BLaER1 treated with 17β-estradiol and CSF1 and Interleukin-3, amounts not matched to agents 10 nM and 100 nM (cell line): Measurements from ENCODE around the gene GABRB2.

Experiments used
- H3K27ac ChIP-seq, 11 experiments: shearing (Covaris generic); formaldehyde crosslinking; 2 replicates each; pipeline ENCODE4 v1.8.1; 2022
- H3K27me3 ChIP-seq, 11 experiments: shearing (Covaris generic); formaldehyde crosslinking; 2 replicates each; pipeline ENCODE4 v1.8.1; 2022
- H3K36me3 ChIP-seq, 11 experiments: shearing (Covaris generic); formaldehyde crosslinking; 2 replicates each; pipeline ENCODE4 v1.8.1; 2022
- H3K4me1 ChIP-seq, 10 experiments: shearing (Covaris generic); formaldehyde crosslinking; 2 replicates each; pipeline ENCODE4 v1.8.1; 2022
- H3K4me2 ChIP-seq, 11 experiments: shearing (Covaris generic); formaldehyde crosslinking; 2 replicates each; pipeline ENCODE4 v1.8.1; 2022
- H3K4me3 ChIP-seq, 10 experiments: shearing (Covaris generic); formaldehyde crosslinking; 2 replicates each; pipeline ENCODE4 v1.8.1; 2022
- H3K9ac ChIP-seq, 11 experiments: shearing (Covaris generic); formaldehyde crosslinking; 2 replicates each; pipeline ENCODE4 v1.8.1; 2022
- H3K9me3 ChIP-seq, 11 experiments: shearing (Covaris generic); formaldehyde crosslinking; replicated peaks in 1 of 11; 2 replicates each; pipeline ENCODE4 v1.8.1; 2022
- H4K20me1 ChIP-seq, 11 experiments: shearing (Covaris generic); formaldehyde crosslinking; 2 replicates each; pipeline ENCODE4 v1.8.1; 2022
- Cebpa-rat ChIP-seq, 11 experiments: shearing (Covaris generic); IDR thresholded peaks; 2 replicates each; pipeline ENCODE4 v1.8.1; 2022

GABRB2 gene

DNA sequence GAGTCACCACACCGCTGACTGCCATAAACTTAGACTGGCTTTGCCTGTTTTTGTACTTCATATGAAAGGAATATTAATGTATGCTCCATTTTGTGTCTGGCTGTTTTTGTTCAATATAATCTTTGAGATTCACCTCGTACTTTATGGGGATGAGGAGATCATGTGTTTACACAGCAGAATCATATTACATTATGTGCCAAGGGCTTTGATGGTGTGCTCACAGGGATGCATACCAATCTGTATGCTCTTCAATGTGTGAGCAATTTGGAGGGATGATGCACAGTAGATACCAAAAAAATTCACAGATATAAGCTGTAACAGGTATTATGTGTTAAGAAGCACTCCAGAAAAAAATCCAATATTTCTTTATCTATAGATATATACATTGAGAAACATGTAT lies 113.7 kb downstream of the GABRB2 start:
- TF ChIP-seq Cebpa-rat (IDR thresholded peaks at IDR 0.05): no peak
- Histone ChIP-seq H3K4me2 (no peak overlapping the region), H3K36me3 (no peaks in the 10 kb centered on the region), H3K4me1 (no peaks in the 10 kb centered on the region), H4K20me1 (no peaks in the 10 kb centered on the region), H3K27ac (no peak overlapping the region), H3K4me3 (no peak overlapping the region), H3K9me3 (no peaks in the 10 kb centered on the region), H3K9ac (no peak overlapping the region), H3K27me3 (no peaks in the 10 kb centered on the region)

DNA sequence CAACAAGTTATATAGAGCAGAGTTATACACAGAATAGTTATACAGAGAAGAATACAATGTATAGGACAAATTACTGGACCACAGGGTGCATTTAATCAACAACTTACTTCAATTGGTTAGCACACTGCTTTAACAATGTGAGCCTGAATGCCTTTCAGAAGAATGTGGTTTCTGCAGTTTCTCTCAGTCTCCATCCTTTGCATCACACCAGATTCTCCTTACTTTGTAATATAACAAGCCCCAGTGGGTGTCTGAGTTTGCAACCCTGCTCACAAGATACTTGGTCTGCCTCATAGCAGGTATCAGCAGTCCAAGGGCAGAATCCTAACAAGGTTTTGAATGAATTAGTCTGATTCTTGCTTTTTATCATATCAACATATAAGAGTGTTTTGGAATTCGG lies 114.6 kb downstream of the GABRB2 start:
- H3K27me3 ChIP-seq: no peaks in the 10 kb centered on the region
- no peak overlapping the region for H3K9ac ChIP-seq
- no peak overlapping the region for H3K4me3 ChIP-seq
- no peaks in the 10 kb centered on the region for H3K4me1 ChIP-seq
- no peaks in the 10 kb centered on the region for H3K36me3 ChIP-seq
- no peak for TF ChIP-seq Cebpa-rat (IDR thresholded peaks at IDR 0.05)
- no peak overlapping the region for H3K4me2 ChIP-seq
- no peaks in the 10 kb centered on the region for H3K9me3 ChIP-seq
- no peaks in the 10 kb centered on the region for H4K20me1 ChIP-seq
- no peak overlapping the region for H3K27ac ChIP-seq

DNA sequence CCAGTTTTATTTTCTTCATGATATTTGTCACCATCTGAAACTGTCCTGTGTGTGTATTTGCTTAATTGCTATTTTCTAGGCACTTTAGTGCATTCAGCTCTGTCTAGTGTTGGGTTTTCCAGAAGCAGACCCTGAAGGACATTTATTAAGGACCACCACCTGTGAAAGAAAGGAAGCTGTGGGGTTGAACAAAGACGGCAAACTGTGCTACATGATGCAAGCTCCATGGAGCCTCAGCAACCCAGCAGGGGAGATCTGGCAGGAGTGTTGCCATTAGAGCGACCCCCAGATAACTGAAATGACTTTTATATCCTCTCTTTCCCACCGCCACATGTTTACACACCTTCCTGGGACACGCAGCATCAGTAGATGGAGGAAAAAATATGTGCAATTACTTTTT lies 125.5 kb downstream of the GABRB2 start:
- Histone ChIP-seq H3K4me3 (no peak overlapping the region), H3K9ac (no peak overlapping the region), H3K27ac (no peak overlapping the region), H3K27me3 (no peaks in the 10 kb centered on the region), H3K4me2 (no peak overlapping the region), H3K4me1 (0 out of 20 replicates have a peak, but pooled peaks cover 0 to 4% (median 0%) of the 10 kb centered on the region in 10 experiments), H4K20me1 (no peaks in the 10 kb centered on the region), H3K9me3 (peaks cover 0 to 15% (median 9%) of the 10 kb centered on the region in 11 experiments; a peak in 11 of 22 replicates), H3K36me3 (no peaks in the 10 kb centered on the region)
- TF ChIP-seq Cebpa-rat (IDR thresholded peaks at IDR 0.05): no peak

DNA sequence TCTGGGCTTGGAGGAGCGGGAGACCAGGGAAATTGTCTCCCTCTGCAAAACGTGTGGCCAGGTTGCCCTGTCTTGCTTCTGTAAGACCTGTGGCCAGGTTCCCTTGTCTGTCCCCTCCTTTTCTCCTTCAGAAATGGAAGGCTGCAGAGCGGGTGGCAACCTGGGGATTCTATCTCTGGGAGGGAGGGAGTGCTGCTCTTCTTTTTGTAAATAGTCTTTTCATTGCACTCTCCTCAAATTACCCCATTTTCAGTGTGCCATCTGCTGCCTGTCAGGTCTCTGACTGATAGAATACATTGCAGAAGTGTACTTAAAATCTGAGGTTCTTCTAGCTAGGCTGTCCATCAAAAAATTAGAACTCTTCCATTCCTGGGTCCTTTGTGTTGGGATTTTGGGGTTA lies 126.0 kb downstream of the GABRB2 start:
- no peak overlapping the region for H3K4me2 ChIP-seq
- H3K9me3 ChIP-seq: peaks cover 0 to 15% (median 9%) of the 10 kb centered on the region in 11 experiments; a peak in 11 of 22 replicates
- no peak overlapping the region for H3K9ac ChIP-seq
- no peak for TF ChIP-seq Cebpa-rat (IDR thresholded peaks at IDR 0.05)
- no peak overlapping the region for H3K4me3 ChIP-seq
- H3K4me1 ChIP-seq: 0 out of 20 replicates have a peak, but pooled peaks cover 0 to 4% (median 0%) of the 10 kb centered on the region in 10 experiments
- H3K36me3 ChIP-seq: no peaks in the 10 kb centered on the region
- H3K27me3 ChIP-seq: no peaks in the 10 kb centered on the region
- H3K27ac ChIP-seq: no peak overlapping the region
- H4K20me1 ChIP-seq: no peaks in the 10 kb centered on the region

DNA sequence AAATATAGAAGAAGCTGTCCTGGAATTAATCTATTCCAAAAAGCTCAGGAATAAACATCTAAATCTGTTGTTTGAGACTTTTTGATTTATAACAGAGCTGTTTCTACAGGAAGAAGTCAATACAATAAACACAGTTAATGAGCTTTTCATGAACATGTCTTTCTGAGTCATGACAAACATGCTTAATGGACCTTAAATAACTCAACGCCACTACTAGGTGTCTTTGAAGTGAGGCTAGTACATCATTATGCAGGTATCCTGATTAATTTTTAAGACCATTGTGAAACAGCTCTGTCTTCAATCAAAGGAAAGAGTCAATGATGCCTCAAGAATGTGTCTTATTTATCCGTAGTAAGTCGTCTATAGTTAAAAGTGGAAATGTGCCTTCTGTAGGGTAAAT lies 131.6 kb downstream of the GABRB2 start:
- TF ChIP-seq Cebpa-rat (IDR thresholded peaks at IDR 0.05): no peak
- Histone ChIP-seq H3K4me2 (no peak overlapping the region), H3K9ac (no peak overlapping the region), H4K20me1 (no peaks in the 10 kb centered on the region), H3K4me3 (no peak overlapping the region), H3K4me1 (no peaks in the 10 kb centered on the region), H3K27me3 (no peaks in the 10 kb centered on the region), H3K9me3 (no peaks in the 10 kb centered on the region), H3K36me3 (no peaks in the 10 kb centered on the region), H3K27ac (no peak overlapping the region)

DNA sequence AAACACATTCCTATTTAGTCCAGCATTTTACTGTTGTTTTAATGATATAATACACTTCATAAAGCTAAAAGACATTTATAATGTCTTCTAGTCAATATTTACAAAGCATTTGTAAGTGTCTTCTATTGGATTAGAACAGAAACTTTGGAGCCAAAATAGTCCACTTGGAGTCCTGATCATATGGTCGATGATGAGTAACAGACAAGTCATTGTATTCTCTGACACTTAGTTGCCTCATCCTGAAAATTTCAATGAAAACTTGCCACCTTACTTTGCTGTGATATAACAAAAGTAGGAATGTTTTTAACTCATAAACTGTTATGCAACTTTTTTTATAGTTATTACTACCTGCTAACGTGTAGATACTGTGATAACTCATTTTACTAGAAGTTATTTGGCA lies 132.5 kb downstream of the GABRB2 start:
- Histone ChIP-seq H3K9me3 (no peaks in the 10 kb centered on the region), H3K4me3 (no peak overlapping the region), H3K4me2 (no peak overlapping the region), H3K4me1 (no peaks in the 10 kb centered on the region), H3K27me3 (no peaks in the 10 kb centered on the region), H4K20me1 (no peaks in the 10 kb centered on the region), H3K27ac (no peak overlapping the region), H3K36me3 (no peaks in the 10 kb centered on the region), H3K9ac (no peak overlapping the region)
- TF ChIP-seq Cebpa-rat (IDR thresholded peaks at IDR 0.05): no peak

DNA sequence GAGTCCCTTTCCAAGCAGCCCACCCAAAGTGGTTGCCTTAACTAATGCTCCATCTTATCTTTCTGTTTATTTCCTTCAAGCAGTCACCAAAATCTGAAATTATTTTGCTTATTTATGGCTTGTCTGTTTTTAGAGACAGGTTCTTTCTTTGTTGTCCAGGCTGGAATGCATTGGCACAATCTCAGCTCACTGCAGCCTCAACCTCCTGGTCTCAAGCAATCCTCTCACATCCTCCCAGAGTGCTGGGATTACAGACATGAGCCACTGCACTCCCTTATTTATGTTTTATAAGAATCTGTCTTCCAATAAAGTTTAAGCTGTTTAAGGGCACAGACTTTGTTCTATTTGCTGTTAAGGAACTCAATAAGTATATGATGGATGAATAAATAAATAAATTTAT lies 133.7 kb downstream of the GABRB2 start:
- Histone ChIP-seq H3K4me3 (no peak overlapping the region), H3K36me3 (no peaks in the 10 kb centered on the region), H4K20me1 (no peaks in the 10 kb centered on the region), H3K9me3 (no peaks in the 10 kb centered on the region), H3K4me1 (no peaks in the 10 kb centered on the region), H3K4me2 (no peak overlapping the region), H3K27ac (no peak overlapping the region), H3K9ac (no peak overlapping the region), H3K27me3 (no peaks in the 10 kb centered on the region)
- no peak for TF ChIP-seq Cebpa-rat (IDR thresholded peaks at IDR 0.05)

DNA sequence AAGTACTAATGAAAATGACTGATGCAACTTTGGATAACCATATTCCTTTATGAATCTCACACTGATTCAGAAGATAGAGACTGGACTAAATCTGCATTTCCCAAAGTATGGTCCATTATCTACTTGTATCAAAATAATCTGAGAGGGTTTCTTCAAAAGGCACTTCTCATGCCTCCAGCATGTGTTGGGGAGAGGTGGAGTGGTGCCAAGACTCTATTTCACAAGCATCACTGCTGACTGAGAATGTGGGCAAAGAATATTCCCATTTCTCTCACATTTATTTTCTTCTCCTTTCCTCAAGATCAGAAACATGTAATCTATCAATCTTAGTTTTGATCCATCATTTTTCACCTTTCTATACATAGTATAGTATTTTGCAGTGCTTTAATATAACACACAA lies 135.4 kb downstream of the GABRB2 start:
- no peaks in the 10 kb centered on the region for H3K27me3 ChIP-seq
- no peaks in the 10 kb centered on the region for H4K20me1 ChIP-seq
- H3K27ac ChIP-seq: no peak overlapping the region
- no peak for TF ChIP-seq Cebpa-rat (IDR thresholded peaks at IDR 0.05)
- H3K9me3 ChIP-seq: no peaks in the 10 kb centered on the region
- no peak overlapping the region for H3K4me3 ChIP-seq
- H3K4me2 ChIP-seq: no peak overlapping the region
- no peaks in the 10 kb centered on the region for H3K4me1 ChIP-seq
- H3K9ac ChIP-seq: no peak overlapping the region
- H3K36me3 ChIP-seq: no peaks in the 10 kb centered on the region

DNA sequence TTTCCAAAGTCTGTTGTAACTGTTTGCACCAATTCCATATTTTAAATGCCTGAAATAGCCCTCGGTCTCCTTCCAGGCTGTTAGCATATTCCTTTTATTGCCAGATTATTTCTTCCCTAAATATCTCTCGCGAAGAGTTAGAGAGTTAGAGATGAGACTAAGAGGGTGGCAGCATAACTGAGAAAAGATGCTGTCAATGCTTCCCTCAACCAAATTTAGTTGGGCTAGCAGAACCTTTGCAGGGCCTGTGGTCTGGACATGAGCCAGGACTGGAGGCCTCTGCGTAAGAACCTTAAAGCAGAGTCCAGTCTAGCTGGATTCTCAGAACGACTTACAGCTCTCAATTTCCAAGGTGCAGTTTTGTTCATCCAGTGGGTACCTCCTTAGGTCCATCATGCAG lies 135.9 kb downstream of the GABRB2 start:
- no peak overlapping the region for H3K9ac ChIP-seq

DNA sequence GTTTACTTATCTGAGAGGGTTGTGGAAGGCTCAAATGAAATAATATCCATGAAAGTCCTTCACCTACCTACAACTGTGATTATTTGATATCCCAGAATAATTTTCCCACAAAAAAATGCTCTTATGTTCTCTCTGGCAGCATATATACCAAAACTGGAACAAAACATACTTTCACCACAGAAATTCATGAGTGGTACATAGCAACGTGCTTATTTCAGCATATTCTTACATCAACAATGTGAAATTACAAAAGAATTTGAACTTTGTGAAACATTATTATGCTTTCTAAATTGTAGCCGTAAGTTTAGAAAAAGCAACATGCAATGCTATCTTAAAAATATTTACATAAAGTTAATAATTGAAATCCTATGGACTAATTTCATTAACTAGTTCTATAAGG lies 137.1 kb downstream of the GABRB2 start:
- no peak overlapping the region for H3K9ac ChIP-seq
- H3K27ac ChIP-seq: no peak overlapping the region
- no peak overlapping the region for H3K4me2 ChIP-seq
- no peaks in the 10 kb centered on the region for H3K9me3 ChIP-seq
- H3K4me3 ChIP-seq: no peak overlapping the region
- no peak for TF ChIP-seq Cebpa-rat (IDR thresholded peaks at IDR 0.05)
- H3K4me1 ChIP-seq: no peaks in the 10 kb centered on the region
- H4K20me1 ChIP-seq: no peaks in the 10 kb centered on the region
- no peaks in the 10 kb centered on the region for H3K36me3 ChIP-seq
- H3K27me3 ChIP-seq: no peaks in the 10 kb centered on the region

More for the DNA sequence above, 135.9 kb downstream of the GABRB2 start:
- no peak overlapping the region for H3K27ac ChIP-seq
- H3K4me1 ChIP-seq: no peaks in the 10 kb centered on the region
- no peak overlapping the region for H3K4me2 ChIP-seq
- H3K4me3 ChIP-seq: no peak overlapping the region
- no peaks in the 10 kb centered on the region for H3K9me3 ChIP-seq
- H3K36me3 ChIP-seq: no peaks in the 10 kb centered on the region
- no peaks in the 10 kb centered on the region for H4K20me1 ChIP-seq
- H3K27me3 ChIP-seq: no peaks in the 10 kb centered on the region
- TF ChIP-seq Cebpa-rat (IDR thresholded peaks at IDR 0.05): no peak
